Sigmoid colon (tissue), 7 donors: ENCODE measurements around the gene SIVA1. TPM values are rescaled to one million over a fixed set of nuclear protein-coding genes. Genes with fewer than 3 reads are reported as not detected.

Experiments used
- DNase-seq: peaks from one replicate; pipeline ENCODE4 v3.0.0-alpha.2; 2019
- H3K27ac ChIP-seq, 4 donors: fragments of 200-600 bp; sonication (generic); one replicate each; pipeline ENCODE4 v1.5.1; 2016 to 2019; ENCODE audit warnings: mild to moderate bottlenecking in 1 of 4
- H3K27me3 ChIP-seq, 3 donors: fragments of 200-600 bp; sonication (generic); one replicate each; pipeline ENCODE4 v1.5.1; 2019; ENCODE audit warnings: mild to moderate bottlenecking in 1 of 3
- H3K36me3 ChIP-seq, 4 donors: fragments of 200-600 bp; sonication (generic); one replicate each; pipeline ENCODE4 v1.5.1; 2016 to 2019
- H3K4me1 ChIP-seq, 4 donors: fragments of 200-600 bp; sonication (generic); one replicate each; pipeline ENCODE4 v1.5.1; 2017 to 2019
- H3K4me3 ChIP-seq, 4 donors: fragments of 200-600 bp; sonication (generic); one replicate each; pipeline ENCODE4 v1.5.1; 2017 to 2019; ENCODE audit warnings: mild to moderate bottlenecking in 2 of 4, moderate library complexity in 1 of 4
- H3K9me3 ChIP-seq, 4 donors: fragments of 200-600 bp in 3 of 4; sonication (generic) in 3 of 4; one replicate each; pipeline versions ENCODE4 v1.5.1 to v1.6.1; 2013 to 2019
- CTCF ChIP-seq, 4 experiments: fragments of 450-650 bp in 3 of 4; fragments of 200-600 bp in 1 of 4; IDR thresholded peaks; one replicate each; pipeline ENCODE4 v1.5.1; 2016 to 2019; ENCODE audit warnings: antibody characterized with exemption in 4 of 4, mild to moderate bottlenecking in 3 of 4, moderate library complexity in 2 of 4
- EP300 ChIP-seq, 4 donors: sonication (generic); formaldehyde crosslinking; IDR thresholded peaks; one replicate each; pipeline ENCODE4 v1.6.1; 2017; ENCODE audit warnings: antibody characterized with exemption in 4 of 4
- POLR2A ChIP-seq, 2 donors: fragments of 450-650 bp; IDR thresholded peaks; one replicate each; pipeline ENCODE4 v1.6.1; 2016; ENCODE audit warnings: antibody characterized with exemption in 2 of 2, mild to moderate bottlenecking in 2 of 2, moderate library complexity in 2 of 2
- POLR2AphosphoS5 ChIP-seq, 4 donors: sonication (generic); formaldehyde crosslinking; IDR thresholded peaks; one replicate each; pipeline ENCODE4 v1.6.1; 2017; ENCODE audit warnings: antibody characterized with exemption in 4 of 4
- WGBS, 2 donors: extraction: QIAGEN DNeasy Blood & Tissue Kit; methylation state at CpG; one replicate each; pipeline ENCODE4 v1.1.7; 2013; 5-methylcytosine and 5-hydroxymethylcytosine counted together
- intact Hi-C: fragments of 100-400 bp; cut with DNase I; formaldehyde crosslinking; loops from one replicate; pipeline ENCODE4 v1.15.1; 2023
- polyA plus RNA-seq, 3 donors: library from polyadenylated mRNA; stranded (reverse); fragments of 200-250 nt; gene quantifications; one replicate each; pipeline ENCODE4 v1.2.3, GENCODE V29; 2013
- total RNA-seq, 4 donors: library from RNA; depleted of rRNA; stranded (reverse); fragments of >200 nt; gene quantifications; one replicate each; pipeline ENCODE4 v1.1.0, GENCODE V29; 2016
- donor health status: healthy with polysubstance abuse.
- donor health status: Bipolar disorder and iron deficiency.
- donor health status: healthy.

SIVA1 gene
- total and polyA plus RNA-seq, 7 donors = 124 to 512 (median 235) TPM

GRCh38 chr14:104778694-104779331, 25.9 kb downstream of the SIVA1 start:
- H3K36me3 ChIP-seq = peaks cover 4 to 63% (median 17%) of the 10 kb centered on the region in 4 donors
- H3K27ac ChIP-seq = no peak overlapping the region
- H3K4me1 ChIP-seq = no peaks in the 10 kb centered on the region
- 89 to 90% methylated on average over 15 of the region's 15 CpGs for WGBS, 2 donors
- intact Hi-C loops = no loop called here
- TF ChIP-seq POLR2A (IDR thresholded peaks at IDR 0.05) (no peak), EP300 (IDR thresholded peaks at IDR 0.05) (no peak), CTCF (IDR thresholded peaks at IDR 0.05) (no peak), POLR2AphosphoS5 (IDR thresholded peaks at IDR 0.05) (no peak)
- H3K9me3 ChIP-seq = no peaks in the 10 kb centered on the region
- no peak for DNase-seq
- no peak overlapping the region for H3K4me3 ChIP-seq
- H3K27me3 ChIP-seq = no peaks in the 10 kb centered on the region

- 91 to 94% methylated on average over 32 of the region's 32 CpGs for WGBS, 2 donors
- H3K27ac ChIP-seq = no peak overlapping the region
- no peak for DNase-seq
Measured at GRCh38 chr14:104779776-104780512, 27.0 kb downstream of the SIVA1 start.

GRCh38 chr14:104780513-104781030, 27.6 kb downstream of the SIVA1 start:
- WGBS, 2 donors = 93 to 94% methylated on average over 24 of the region's 24 CpGs
- Histone ChIP-seq H3K27me3 (no peaks in the 10 kb centered on the region), H3K27ac (no peak overlapping the region)

More at GRCh38 chr14:104779776-104780512, 27.0 kb downstream of the SIVA1 start:
- Histone ChIP-seq H3K9me3 (no peaks in the 10 kb centered on the region), H3K27me3 (no peaks in the 10 kb centered on the region), H3K36me3 (peaks cover 4 to 52% (median 13%) of the 10 kb centered on the region in 4 donors), H3K4me3 (no peak overlapping the region), H3K4me1 (peaks cover 0 to 11% (median 6%) of the 10 kb centered on the region in 4 donors)
- intact Hi-C loops = no loop called here
- no peak for TF ChIP-seq POLR2A (IDR thresholded peaks at IDR 0.05)
- no peak for TF ChIP-seq POLR2AphosphoS5 (IDR thresholded peaks at IDR 0.05)
- no peak for TF ChIP-seq CTCF (IDR thresholded peaks at IDR 0.05)
- no peak for TF ChIP-seq EP300 (IDR thresholded peaks at IDR 0.05)

More at GRCh38 chr14:104780513-104781030, 27.6 kb downstream of the SIVA1 start:
- no peak for DNase-seq
- Histone ChIP-seq H3K9me3 (no peaks in the 10 kb centered on the region), H3K4me1 (peaks cover 0 to 18% (median 12%) of the 10 kb centered on the region in 4 donors), H3K4me3 (no peak overlapping the region), H3K36me3 (peaks cover 4 to 46% (median 12%) of the 10 kb centered on the region in 4 donors)
- intact Hi-C loops = no loop called here
- TF ChIP-seq POLR2A (IDR thresholded peaks at IDR 0.05) (no peak), EP300 (IDR thresholded peaks at IDR 0.05) (no peak), CTCF (IDR thresholded peaks at IDR 0.05) (no peak), POLR2AphosphoS5 (IDR thresholded peaks at IDR 0.05) (no peak)
